Adrenal gland (tissue), 5 donors: Measurements from ENCODE around the gene GRAMD1B.

Experiments
- CTCF ChIP-seq, 6 experiments: fragments of 450-650 bp in 4 of 6; fragments of 200-600 bp in 2 of 6; sonication (generic) in 1 of 6; IDR thresholded peaks; 1 replicate in 5 of 6; 2 replicates in 1 of 6; pipeline versions ENCODE4 v1.5.1 to v1.8.0; 2016 to 2021; ENCODE audit warnings: antibody characterized with exemption in 6 of 6, mild to moderate bottlenecking in 2 of 6, moderate library complexity in 1 of 6
- POLR2A ChIP-seq, 2 donors: fragments of 450-650 bp; IDR thresholded peaks; one replicate each; pipeline ENCODE4 v1.6.1; 2017; ENCODE audit warnings: antibody characterized with exemption in 2 of 2, mild to moderate bottlenecking in 2 of 2, moderate library complexity in 1 of 2
- donor health status: DM: no; HTN: no; CAD: no.

- TF ChIP-seq POLR2A (IDR thresholded peaks at IDR 0.05) (no peak), CTCF (IDR thresholded peaks at IDR 0.05) (no peak)
These were observed 64.4 kb downstream of the GRAMD1B start for GRCh38 chr11:123494195-123495050.
